HuH-7 (cell line): ENCODE results near the gene CBLB.

Source experiments
- DNase-seq: peaks from one replicate; pipeline ENCODE4 v3.0.0; 2011; ENCODE audit warnings: low spot score

CBLB gene

GRCh38 chr3:105686278-105686897 is 182.4 kb downstream of the CBLB start:
- no peak for DNase-seq

- no peak for DNase-seq
Measured at GRCh38 chr3:105679951-105680350, 188.9 kb downstream of the CBLB start.

- DNase-seq = no peak
Measured at GRCh38 chr3:105678017-105678416, 190.8 kb downstream of the CBLB start.

- peak; percentile 19 for DNase-seq
Measured at GRCh38 chr3:105676621-105677300, 192.1 kb downstream of the CBLB start.

- no peak for DNase-seq
Measured at GRCh38 chr3:105674437-105675065, 194.3 kb downstream of the CBLB start.

GRCh38 chr3:105672996-105673395 is 195.8 kb downstream of the CBLB start:
- DNase-seq = no peak

GRCh38 chr3:105662306-105662705 is 206.5 kb downstream of the CBLB start:
- DNase-seq = no peak

GRCh38 chr3:105661461-105661860 is 207.4 kb downstream of the CBLB start:
- no peak for DNase-seq

GRCh38 chr3:105656651-105657504 is 211.9 kb downstream of the CBLB start:
- no peak for DNase-seq

- DNase-seq = no peak
Measured at GRCh38 chr3:105653868-105654267, 214.9 kb downstream of the CBLB start.

- DNase-seq = no peak
Measured at GRCh38 chr3:105653166-105653565, 215.6 kb downstream of the CBLB start.

GRCh38 chr3:105649480-105649879 is 219.3 kb downstream of the CBLB start:
- DNase-seq = no peak

GRCh38 chr3:105647047-105647446 is 221.8 kb downstream of the CBLB start:
- no peak for DNase-seq

GRCh38 chr3:105639131-105639530 is 229.7 kb downstream of the CBLB start:
- no peak for DNase-seq

GRCh38 chr3:105634708-105635107 is 234.1 kb downstream of the CBLB start:
- DNase-seq = no peak

- DNase-seq = no peak
Measured at GRCh38 chr3:105629718-105630117, 239.1 kb downstream of the CBLB start.

GRCh38 chr3:105626739-105627138 is 242.1 kb downstream of the CBLB start:
- DNase-seq = no peak

GRCh38 chr3:105622169-105622568 is 246.6 kb downstream of the CBLB start:
- no peak for DNase-seq

GRCh38 chr3:105620236-105620635 is 248.6 kb downstream of the CBLB start:
- DNase-seq = no peak

GRCh38 chr3:105619651-105620050 is 249.2 kb downstream of the CBLB start:
- no peak for DNase-seq

- DNase-seq = no peak
Measured at GRCh38 chr3:105618556-105618955, 250.3 kb downstream of the CBLB start.

- DNase-seq = no peak
Measured at GRCh38 chr3:105616374-105617121, 252.3 kb downstream of the CBLB start.
